HUES64 (cell line): ENCODE data around the gene EEFSEC.

Source experiments
- H3K27ac ChIP-seq: 2 replicates; pipeline ENCODE4 v1.7.0; 2013; ENCODE audit warnings: low read depth, low read length, inconsistent platforms
- H3K27me3 ChIP-seq: 2 replicates; pipeline ENCODE4 v1.6.1; 2013; ENCODE audit warnings: mild to moderate bottlenecking, low read length; ENCODE audit not compliant: insufficient read depth
- H3K36me3 ChIP-seq: 2 replicates; pipeline ENCODE4 v1.6.1; 2013; ENCODE audit warnings: mild to moderate bottlenecking, low read length; ENCODE audit not compliant: insufficient read depth
- H3K4me1 ChIP-seq: 2 replicates; pipeline ENCODE4 v1.6.1; 2013; ENCODE audit warnings: mild to moderate bottlenecking, low read length, moderate library complexity; ENCODE audit not compliant: insufficient read depth
- H3K4me3 ChIP-seq: 2 replicates; pipeline ENCODE4 v1.5.1; 2013; ENCODE audit warnings: mild to moderate bottlenecking, low read length, moderate library complexity
- H3K9ac ChIP-seq: 2 replicates; pipeline ENCODE4 v1.6.1; 2013; ENCODE audit warnings: mild to moderate bottlenecking, low read depth, low read length
- H3K9me3 ChIP-seq: 2 replicates; pipeline ENCODE4 v1.6.1; 2013; ENCODE audit warnings: low read depth, low read length; ENCODE audit not compliant: insufficient read depth
- WGBS: fragments of 150-250, 120-280 bp; methylation state at CpG from one replicate; pipeline ENCODE4 v1.1.7; 2013; ENCODE audit warnings: missing lambda C conversion rate; 5-methylcytosine and 5-hydroxymethylcytosine counted together

Gene EEFSEC

GRCh38 chr3:128275316-128276145 is 122.2 kb downstream of the EEFSEC start:
- Histone ChIP-seq H3K4me1 (peaks cover 46% of the 10 kb centered on the region), H3K36me3 (no peaks in the 10 kb centered on the region), H3K9ac (no peak overlapping the region), H3K4me3 (no peak overlapping the region), H3K27me3 (0 out of 2 replicates have a peak, but pooled peaks cover 6% of the 10 kb centered on the region), H3K27ac (no peak overlapping the region), H3K9me3 (no peaks in the 10 kb centered on the region)
- 91% methylated on average over 11 of the region's 11 CpGs for WGBS

- no peak overlapping the region for H3K27ac ChIP-seq
- H3K4me1 ChIP-seq = peaks cover 46% of the 10 kb centered on the region
- no peak overlapping the region for H3K4me3 ChIP-seq
- H3K9ac ChIP-seq = no peak overlapping the region
- H3K27me3 ChIP-seq = 0 out of 2 replicates have a peak, but pooled peaks cover 6% of the 10 kb centered on the region
- H3K36me3 ChIP-seq = no peaks in the 10 kb centered on the region
- H3K9me3 ChIP-seq = no peaks in the 10 kb centered on the region
- 72% methylated on average over 3 of the region's 3 CpGs for WGBS
Measured at GRCh38 chr3:128276146-128276435, 122.8 kb downstream of the EEFSEC start.

DNA sequence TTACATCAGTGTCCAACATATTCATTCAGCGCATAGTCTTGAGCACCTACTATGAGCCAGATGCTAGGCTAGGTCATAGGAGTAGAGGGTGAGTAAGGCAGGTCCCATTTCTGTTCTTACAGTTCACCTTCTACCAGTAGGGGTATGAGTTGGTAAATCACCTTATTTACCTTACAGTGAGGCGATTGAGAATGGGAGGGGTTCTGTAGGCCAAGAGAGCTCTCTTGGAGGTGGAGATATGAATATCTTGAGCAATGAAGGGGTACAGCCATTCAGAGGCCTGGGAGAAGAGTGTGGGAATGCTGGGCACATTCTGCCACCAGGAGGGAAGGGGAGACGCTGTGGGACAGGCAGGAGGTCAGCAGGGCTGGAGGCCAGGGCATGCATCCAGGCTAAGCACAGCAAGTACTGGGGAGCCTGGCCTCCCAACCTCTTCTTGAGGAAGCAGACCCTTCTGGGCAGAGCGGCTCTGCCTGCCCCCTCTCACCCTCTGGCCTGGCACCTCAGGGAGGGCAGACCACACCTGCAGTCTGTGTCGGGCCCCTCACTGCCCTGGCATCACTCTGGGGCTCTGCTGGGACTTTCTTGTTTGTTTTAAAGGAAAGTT is 123.4 kb downstream of the EEFSEC start:
- no peak overlapping the region for H3K9ac ChIP-seq
- no peak overlapping the region for H3K27ac ChIP-seq
- peaks cover 52% of the 10 kb centered on the region for H3K4me1 ChIP-seq
- WGBS = 85% methylated on average over 4 of the region's 5 CpGs
- 0 out of 2 replicates have a peak, but pooled peaks cover 6% of the 10 kb centered on the region for H3K27me3 ChIP-seq
- H3K4me3 ChIP-seq = no peak overlapping the region
- H3K9me3 ChIP-seq = no peaks in the 10 kb centered on the region
- no peaks in the 10 kb centered on the region for H3K36me3 ChIP-seq

GRCh38 chr3:128277378-128278069 is 124.2 kb downstream of the EEFSEC start:
- H3K36me3 ChIP-seq = no peaks in the 10 kb centered on the region
- WGBS = 71% methylated on average over 5 of the region's 5 CpGs
- H3K27ac ChIP-seq = no peak overlapping the region
- H3K9ac ChIP-seq = no peak overlapping the region
- H3K4me1 ChIP-seq = peaks cover 61% of the 10 kb centered on the region
- H3K9me3 ChIP-seq = no peaks in the 10 kb centered on the region
- 0 out of 2 replicates have a peak, but pooled peaks cover 6% of the 10 kb centered on the region for H3K27me3 ChIP-seq
- no peak overlapping the region for H3K4me3 ChIP-seq

- Histone ChIP-seq H3K4me3 (no peak overlapping the region), H3K27me3 (0 out of 2 replicates have a peak, but pooled peaks cover 6% of the 10 kb centered on the region), H3K4me1 (peaks cover 65% of the 10 kb centered on the region), H3K9ac (no peak overlapping the region), H3K9me3 (no peaks in the 10 kb centered on the region), H3K36me3 (no peaks in the 10 kb centered on the region), H3K27ac (no peak overlapping the region)
- WGBS = 79% methylated on average over 3 of the region's 3 CpGs
Measured at GRCh38 chr3:128278130-128278529, 124.8 kb downstream of the EEFSEC start.

GRCh38 chr3:128278761-128279600 is 125.7 kb downstream of the EEFSEC start:
- Histone ChIP-seq H3K4me1 (peaks cover 70% of the 10 kb centered on the region), H3K27me3 (0 out of 2 replicates have a peak, but pooled peaks cover 6% of the 10 kb centered on the region), H3K9me3 (no peaks in the 10 kb centered on the region), H3K4me3 (no peak overlapping the region), H3K36me3 (no peaks in the 10 kb centered on the region), H3K27ac (no peak overlapping the region), H3K9ac (no peak overlapping the region)
- 31% methylated on average over 17 of the region's 17 CpGs for WGBS

- H3K36me3 ChIP-seq = no peaks in the 10 kb centered on the region
- WGBS = 71% methylated on average over 3 of the region's 3 CpGs
- H3K4me1 ChIP-seq = peaks cover 69% of the 10 kb centered on the region
- no peaks in the 10 kb centered on the region for H3K9me3 ChIP-seq
- no peak overlapping the region for H3K9ac ChIP-seq
- H3K4me3 ChIP-seq = no peak overlapping the region
- 0 out of 2 replicates have a peak, but pooled peaks cover 6% of the 10 kb centered on the region for H3K27me3 ChIP-seq
- H3K27ac ChIP-seq = no peak overlapping the region
Measured at GRCh38 chr3:128279601-128279880, 126.3 kb downstream of the EEFSEC start.

DNA sequence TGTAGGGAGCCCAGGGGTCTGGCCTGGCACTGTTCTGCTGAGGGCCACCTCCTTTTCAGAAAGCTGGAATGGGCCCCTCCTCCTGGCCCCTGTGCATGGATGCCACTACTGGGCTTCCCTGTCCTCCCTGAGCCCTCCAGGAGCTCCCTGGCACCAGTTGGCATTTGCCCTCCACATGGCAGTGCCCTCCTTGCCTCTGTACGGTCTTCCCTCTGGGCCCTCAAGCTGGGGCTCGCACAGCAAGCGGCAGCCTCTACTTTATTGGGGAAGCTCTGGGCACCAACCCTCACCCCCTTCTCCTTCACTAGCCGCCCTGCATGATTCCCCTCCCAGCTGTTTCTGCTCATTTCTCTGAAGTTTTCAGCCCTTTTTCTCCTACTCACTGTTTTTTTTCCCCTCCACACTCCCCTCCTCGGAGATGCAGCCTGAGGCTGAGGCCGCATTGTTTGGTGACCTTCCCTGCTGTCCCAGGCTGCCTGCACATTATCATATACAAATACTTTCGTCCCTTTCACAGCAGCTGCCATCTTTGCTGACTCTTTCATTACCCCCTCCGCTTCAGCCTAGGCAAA is 127.3 kb downstream of the EEFSEC start:
- Histone ChIP-seq H3K27me3 (0 out of 2 replicates have a peak, but pooled peaks cover 6% of the 10 kb centered on the region), H3K27ac (peak overlapping the region; percentile 78), H3K36me3 (no peaks in the 10 kb centered on the region), H3K9ac (0 out of 2 replicates have a peak overlapping the region, but pooled peaks have one; percentile 6), H3K9me3 (no peaks in the 10 kb centered on the region), H3K4me3 (no peak overlapping the region; the same call in 1 of the 2 replicates), H3K4me1 (peaks cover 62% of the 10 kb centered on the region)
- 3% methylated on average over 8 of the region's 8 CpGs for WGBS

- Histone ChIP-seq H3K36me3 (no peaks in the 10 kb centered on the region), H3K4me1 (peaks cover 62% of the 10 kb centered on the region), H3K27ac (peak overlapping the region; percentile 63), H3K9ac (no peak overlapping the region), H3K9me3 (no peaks in the 10 kb centered on the region), H3K4me3 (no peak overlapping the region), H3K27me3 (0 out of 2 replicates have a peak, but pooled peaks cover 6% of the 10 kb centered on the region)
- 9% methylated on average over 2 of the region's 2 CpGs for WGBS
Measured at GRCh38 chr3:128281056-128281455, 127.8 kb downstream of the EEFSEC start.

GRCh38 chr3:128281461-128282367 is 128.4 kb downstream of the EEFSEC start:
- no peaks in the 10 kb centered on the region for H3K36me3 ChIP-seq
- peaks cover 64% of the 10 kb centered on the region for H3K4me1 ChIP-seq

More at GRCh38 chr3:128281461-128282367, 128.4 kb downstream of the EEFSEC start:
- no peak overlapping the region for H3K4me3 ChIP-seq
- no peaks in the 10 kb centered on the region for H3K9me3 ChIP-seq
- no peak overlapping the region for H3K27ac ChIP-seq
- H3K9ac ChIP-seq = no peak overlapping the region
- H3K27me3 ChIP-seq = 0 out of 2 replicates have a peak, but pooled peaks cover 6% of the 10 kb centered on the region
- whole genome bisulfite sequencing = 76% methylated on average over 11 of the region's 11 CpGs
